ENCODE measurements around the gene PXDN. TPM values are rescaled to one million over a fixed set of nuclear protein-coding genes. Genes with fewer than 3 reads are reported as not detected.

The PXDN gene
- polyA plus RNA-seq, 4 donors, result 154 to 191 (median 170) TPM

- DNase-seq (ENCODE audit: low read depth in 4 of 4, low spot score in 2 of 4), result no peak
Measured at GRCh38 chr2:1673160-1673944, 71.0 kb downstream of the PXDN start.

GRCh38 chr2:1672738-1673137 lies 71.6 kb downstream of the PXDN start:
- DNase-seq (ENCODE audit: low read depth in 4 of 4, low spot score in 2 of 4), result no peak

DNA sequence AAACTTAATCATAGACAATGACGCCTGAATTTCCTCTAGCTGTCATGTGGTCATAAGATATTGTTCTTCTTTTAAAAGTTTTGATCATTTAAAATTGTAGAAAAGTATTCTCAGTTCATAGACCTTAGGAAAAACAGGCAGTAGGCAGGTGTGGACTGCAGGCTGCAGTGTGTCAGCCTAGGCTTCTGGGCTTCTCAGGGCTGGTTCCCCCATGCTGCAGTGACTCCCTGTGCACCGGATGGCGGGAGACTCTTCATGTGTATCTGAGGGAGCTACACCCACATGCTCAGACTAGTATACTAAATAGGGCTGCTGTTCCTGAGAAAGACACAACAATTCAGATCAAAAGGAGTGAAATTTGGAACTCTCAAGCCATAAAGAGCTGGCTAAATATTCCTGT lies 72.4 kb downstream of the PXDN start:
- DNase-seq (ENCODE audit: low read depth in 4 of 4, low spot score in 2 of 4), result no peak

DNA sequence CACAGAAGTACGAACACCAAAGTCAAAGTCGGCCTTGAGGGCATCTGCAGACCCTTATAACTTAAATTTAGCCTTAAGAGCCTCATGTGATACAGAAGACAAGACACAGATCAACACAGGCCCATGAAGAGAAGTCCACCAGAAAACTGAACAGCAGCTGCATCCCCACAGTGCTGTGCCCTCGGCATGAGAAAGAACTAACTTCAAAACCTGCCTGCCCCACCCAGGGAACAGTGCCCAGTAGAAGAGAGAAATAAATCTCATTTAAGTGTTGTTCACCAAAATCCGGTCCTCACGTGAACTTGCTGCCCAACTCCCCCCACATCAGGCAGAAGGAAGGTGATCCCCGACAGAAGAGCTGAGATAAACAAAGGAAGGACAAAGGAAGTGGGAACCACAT lies 73.7 kb downstream of the PXDN start:
- no peak for DNase-seq (ENCODE audit: low read depth in 4 of 4, low spot score in 2 of 4)

DNA sequence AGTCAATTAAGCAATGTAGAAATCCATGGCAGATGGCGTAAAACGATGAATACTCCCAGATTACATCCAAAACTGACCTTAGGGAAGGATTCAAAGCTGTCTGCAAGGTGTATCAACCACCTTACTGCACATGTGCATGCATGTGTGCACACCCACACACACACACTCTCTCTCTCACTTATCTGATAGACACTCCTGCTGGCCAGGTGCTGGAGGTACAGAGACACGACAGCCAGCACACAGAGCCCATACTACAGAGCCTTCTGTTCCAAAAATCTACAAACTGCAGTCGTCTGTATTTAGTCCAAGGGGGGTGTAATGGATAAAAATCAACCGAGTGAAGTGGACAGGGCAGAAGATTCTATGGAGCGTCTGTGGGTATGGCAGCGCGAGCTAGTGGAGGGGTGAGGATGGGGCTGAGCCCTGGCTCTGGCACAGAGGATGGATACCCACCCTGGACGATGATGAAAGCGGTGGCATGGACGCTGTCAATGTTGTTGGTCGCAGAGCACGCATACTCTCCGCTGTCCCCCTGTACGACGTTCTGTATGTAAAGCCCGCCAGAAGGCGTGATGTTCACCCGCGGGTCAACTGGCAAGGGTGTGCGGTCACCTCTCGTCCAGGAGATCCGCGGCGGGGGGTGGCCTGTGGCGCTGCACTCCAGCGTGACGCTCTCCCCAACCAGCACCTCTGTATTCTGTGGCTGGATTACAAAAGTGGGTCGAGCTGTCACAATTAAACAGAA lies 78.4 kb downstream of the PXDN start:
- no peak for DNase-seq (ENCODE audit: low read depth in 4 of 4, low spot score in 2 of 4)

- DNase-seq (ENCODE audit: low read depth in 4 of 4, low spot score in 2 of 4), result no peak
Measured at GRCh38 chr2:1664698-1665097, 79.6 kb downstream of the PXDN start.

DNA sequence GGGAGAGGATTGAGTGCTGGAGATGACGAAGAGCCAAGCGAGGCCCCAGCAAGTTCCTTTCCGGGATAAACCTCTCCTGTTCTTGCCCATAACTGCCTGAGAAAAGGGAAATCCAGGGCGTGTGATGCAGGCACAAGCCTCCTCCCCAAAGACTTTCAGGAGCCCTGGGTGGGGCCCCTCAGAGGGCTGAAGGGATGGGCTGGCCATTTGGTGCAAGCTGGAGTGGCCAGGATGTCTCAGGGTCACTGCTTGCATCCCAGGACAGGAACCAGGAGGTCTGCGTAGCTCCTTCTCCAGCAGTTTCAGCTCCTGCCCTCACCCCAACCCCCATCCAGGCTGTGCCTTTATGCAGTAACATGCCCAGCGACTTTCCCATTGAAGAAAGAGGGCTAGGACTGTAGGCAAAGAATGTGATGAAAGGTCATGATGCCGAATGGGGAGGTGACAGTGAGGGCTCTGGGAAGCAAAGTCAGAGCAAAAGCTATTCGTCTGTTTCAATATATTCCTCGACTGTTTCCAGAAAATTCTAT lies 80.2 kb downstream of the PXDN start:
- no peak for DNase-seq (ENCODE audit: low read depth in 4 of 4, low spot score in 2 of 4)

DNA sequence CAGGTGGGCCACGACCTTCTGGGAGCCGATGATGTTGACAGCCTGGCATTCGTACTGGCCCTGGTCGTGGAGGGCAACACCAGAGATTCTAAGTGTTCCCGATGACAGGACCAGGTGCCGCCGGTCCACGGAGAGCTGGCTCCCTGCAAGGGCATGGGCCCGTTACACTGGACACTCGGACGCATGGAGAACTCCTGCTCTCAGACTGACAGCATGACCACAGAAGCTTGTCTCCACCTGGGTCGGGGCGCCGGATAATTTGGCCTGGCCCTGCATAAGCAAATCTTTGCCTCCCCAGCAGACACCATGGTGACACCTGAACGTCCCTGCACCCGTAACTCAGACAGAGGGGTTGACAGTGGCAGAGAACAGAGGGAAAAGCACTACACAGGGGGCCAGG lies 80.7 kb downstream of the PXDN start:
- DNase-seq (ENCODE audit: low read depth in 4 of 4, low spot score in 2 of 4), result no peak

- DNase-seq (ENCODE audit: low read depth in 4 of 4, low spot score in 2 of 4), result no peak
Measured at GRCh38 chr2:1662606-1663180, 81.6 kb downstream of the PXDN start.

- no peak for DNase-seq (ENCODE audit: low read depth in 4 of 4, low spot score in 2 of 4)
Measured at GRCh38 chr2:1661891-1662605, 82.3 kb downstream of the PXDN start.

- no peak for DNase-seq (ENCODE audit: low read depth in 4 of 4, low spot score in 2 of 4)
Measured at GRCh38 chr2:1660656-1661640, 83.4 kb downstream of the PXDN start.

GRCh38 chr2:1659951-1660565 lies 84.3 kb downstream of the PXDN start:
- no peak for DNase-seq (ENCODE audit: low read depth in 4 of 4, low spot score in 2 of 4)

DNA sequence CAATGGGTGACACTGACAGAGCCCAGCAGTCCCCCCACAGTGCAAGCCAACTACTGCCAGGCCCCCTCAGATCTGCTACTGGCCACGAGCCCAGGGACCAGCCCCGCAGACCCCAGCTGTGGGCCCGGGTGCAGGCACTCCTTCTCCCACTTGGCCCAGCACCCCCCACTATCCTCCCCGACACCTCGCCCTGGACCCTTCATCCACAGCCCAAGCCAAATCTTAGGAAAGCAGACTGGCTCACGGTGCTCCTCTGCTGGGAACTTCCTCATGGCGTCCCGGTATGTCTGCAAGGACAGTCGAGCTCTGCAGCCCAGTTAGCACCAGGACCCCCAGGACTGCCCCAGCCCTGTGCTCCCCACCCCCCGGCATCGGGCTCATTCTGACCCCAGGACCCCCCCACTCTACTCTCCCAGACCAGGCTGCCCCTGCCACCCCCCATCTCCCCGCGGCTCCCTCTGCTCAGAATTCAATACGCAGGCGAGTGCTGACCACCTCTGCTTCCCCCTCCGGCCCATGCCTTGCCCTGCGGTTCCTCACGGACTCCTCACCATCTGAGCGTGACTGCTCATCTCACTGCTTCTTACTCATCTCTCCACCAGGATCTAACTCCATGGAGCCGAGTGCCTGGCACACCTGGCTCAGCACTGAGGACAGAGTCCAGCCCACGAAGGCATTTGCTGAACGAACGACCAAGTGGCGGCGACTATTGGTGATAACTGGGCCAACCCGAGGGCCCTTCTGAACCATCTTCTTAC lies 85.7 kb downstream of the PXDN start:
- DNase-seq (ENCODE audit: low read depth in 4 of 4, low spot score in 2 of 4), result no peak

DNA sequence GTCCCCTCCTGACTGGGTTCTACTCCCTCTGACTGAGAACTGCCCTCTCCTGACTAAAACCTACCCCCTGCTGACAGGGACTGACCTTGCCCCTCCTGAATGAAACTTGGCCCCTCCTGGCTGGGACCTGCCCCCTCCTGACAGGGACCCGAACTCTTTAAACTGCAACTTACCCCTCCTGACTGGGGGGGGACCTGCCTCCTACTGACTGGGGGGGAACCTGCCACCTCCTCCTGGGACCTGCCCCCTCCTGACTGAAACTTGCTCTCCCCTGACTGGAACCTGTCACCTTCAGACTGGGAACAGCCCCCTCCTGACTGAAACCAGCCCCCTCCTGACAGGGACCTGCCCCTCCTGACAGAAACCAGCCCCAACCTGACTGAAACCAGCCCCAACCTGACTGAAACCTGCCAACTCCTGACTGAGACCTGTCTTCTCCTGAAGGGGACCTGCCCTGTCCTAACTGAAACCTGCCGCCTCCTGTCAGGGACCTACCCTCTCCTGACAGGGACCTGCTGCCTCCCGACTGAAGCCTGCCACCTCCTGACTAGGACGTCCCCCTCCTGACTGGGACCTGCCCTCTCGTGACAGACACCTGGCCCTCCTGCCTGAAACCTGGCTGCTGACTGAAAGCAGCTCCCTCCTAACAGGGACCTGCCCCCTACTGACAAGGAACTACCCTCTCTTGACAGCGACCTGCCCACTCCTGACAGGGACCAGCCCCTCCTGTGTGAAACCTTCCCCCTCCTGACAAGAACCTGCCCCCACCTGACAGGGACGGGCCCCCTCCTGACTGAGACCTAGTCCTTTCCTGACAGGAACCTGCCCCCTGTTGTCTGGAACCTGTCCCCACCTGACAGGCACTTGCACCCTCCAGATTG lies 87.1 kb downstream of the PXDN start:
- no peak for DNase-seq (ENCODE audit: low read depth in 4 of 4, low spot score in 2 of 4)

GRCh38 chr2:1656326-1656960 lies 87.9 kb downstream of the PXDN start:
- no peak for DNase-seq (ENCODE audit: low read depth in 4 of 4, low spot score in 2 of 4)

DNA sequence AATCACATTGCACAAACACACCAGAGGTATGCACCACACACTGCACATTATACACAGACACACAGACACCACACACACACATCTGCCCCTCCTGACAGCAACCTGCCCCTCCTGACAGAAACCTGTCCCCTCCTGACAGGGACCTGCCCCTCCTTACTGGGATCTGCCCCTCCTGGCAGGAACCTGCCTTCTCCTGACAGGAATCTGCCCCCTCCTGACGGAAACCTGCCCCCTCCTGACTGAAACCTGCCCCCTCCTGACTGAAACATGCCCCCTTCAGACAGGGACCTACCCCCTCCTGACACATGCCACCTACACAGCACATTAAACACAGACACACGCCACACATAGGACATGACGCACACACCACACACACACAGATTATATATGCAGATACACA lies 88.9 kb downstream of the PXDN start:
- DNase-seq (ENCODE audit: low read depth in 4 of 4, low spot score in 2 of 4), result no peak

Measured in left renal cortex interstitium (tissue), 4 donors.